ENCODE measurements around the gene ESF1. TPM values are rescaled to one million over a fixed set of nuclear protein-coding genes. Genes with fewer than 3 reads are reported as not detected.

ESF1 gene
- total and polyA plus RNA-seq, 2 experiments from 2014 or later: 20.5 to 71.7 TPM

GRCh38 chr20:13813910-13814309, 29.2 kb upstream of the ESF1 start:
- no peak overlapping the region for H3K27ac Mint-ChIP-seq
- Histone ChIP-seq H2AFZ (no peak overlapping the region), H3K4me2 (no peak overlapping the region), H3K4me3 (no peak overlapping the region), H3K4me1 (ENCODE audit: insufficient read depth) (no peaks in the 10 kb centered on the region), H3K36me3 (ENCODE audit: insufficient read depth) (peaks cover 64% of the 10 kb centered on the region), H3K9me2 (ENCODE audit: insufficient read depth) (no peaks in the 10 kb centered on the region), H3K27me3 (ENCODE audit: insufficient read depth) (no peaks in the 10 kb centered on the region), H3K27ac (ENCODE audit: low read depth) (no peak overlapping the region), H3F3A (replicated peaks; ENCODE audit: low read depth) (no peaks in the 10 kb centered on the region), H4K20me1 (replicated peaks; ENCODE audit: insufficient read depth) (peaks cover 5% of the 10 kb centered on the region), H3K79me2 (replicated peaks; ENCODE audit: insufficient read depth) (no peaks in the 10 kb centered on the region)
- no peaks in the 10 kb centered on the region for H3K27me3 Mint-ChIP-seq (ENCODE audit: insufficient read depth, low read depth, poor library complexity)
- TF ChIP-seq EZH2phosphoT487 (IDR thresholded peaks at IDR 0.05; ENCODE audit: unreplicated experiment) (no peak), CTCF (conservative IDR thresholded peaks at IDR 0.05; ENCODE audit: low read depth in 2 of 2) (no peak), NANOG (IDR thresholded peaks at IDR 0.05; ENCODE audit: borderline replicate concordance) (no peak), STAT1 (IDR thresholded peaks at IDR 0.05; ENCODE audit: unreplicated experiment) (no peak), EZH2 (IDR thresholded peaks at IDR 0.05; ENCODE audit: low read depth, unreplicated experiment) (no peak), POLR2AphosphoS5 (IDR thresholded peaks at IDR 0.05; ENCODE audit: low read depth) (no peak), REST (IDR thresholded peaks at IDR 0.05; ENCODE audit: unreplicated experiment) (no peak), ZNF331 (CRISPR knock-in tag; IDR thresholded peaks at IDR 0.05; ENCODE audit: low read depth) (no peak), ZNF114 (CRISPR knock-in tag; IDR thresholded peaks at IDR 0.05) (no peak), JUNB (IDR thresholded peaks at IDR 0.05; ENCODE audit: unreplicated experiment) (no peak), CREB1 (CRISPR knock-in tag; IDR thresholded peaks at IDR 0.05; ENCODE audit: low read depth) (no peak), ETS1 (IDR thresholded peaks at IDR 0.05) (no peak), ZNF462 (CRISPR knock-in tag; IDR thresholded peaks at IDR 0.05) (no peak)
- no peak for ATAC-seq
- H3K9me3 Mint-ChIP-seq: no peaks in the 10 kb centered on the region
- no peak overlapping the region for H3K4me3 Mint-ChIP-seq
- no peaks in the 10 kb centered on the region for H3K4me1 Mint-ChIP-seq
- no peak for DNase-seq (ENCODE audit: low spot score)
- peaks cover 43% of the 10 kb centered on the region; the same call in 2 of the 3 replicates for H3K36me3 Mint-ChIP-seq (ENCODE audit: low read depth)
